HG02938 (cell line): ENCODE data around the gene TAOK1.

Experiments used
- ATAC-seq: cut with Tn5 transposase; IDR thresholded peaks from one replicate; pipeline ENCODE4 v1.9.1; 2021; ENCODE audit warnings: mild to moderate bottlenecking, moderate library complexity; ENCODE audit not compliant: unreplicated experiment

The TAOK1 gene

DNA sequence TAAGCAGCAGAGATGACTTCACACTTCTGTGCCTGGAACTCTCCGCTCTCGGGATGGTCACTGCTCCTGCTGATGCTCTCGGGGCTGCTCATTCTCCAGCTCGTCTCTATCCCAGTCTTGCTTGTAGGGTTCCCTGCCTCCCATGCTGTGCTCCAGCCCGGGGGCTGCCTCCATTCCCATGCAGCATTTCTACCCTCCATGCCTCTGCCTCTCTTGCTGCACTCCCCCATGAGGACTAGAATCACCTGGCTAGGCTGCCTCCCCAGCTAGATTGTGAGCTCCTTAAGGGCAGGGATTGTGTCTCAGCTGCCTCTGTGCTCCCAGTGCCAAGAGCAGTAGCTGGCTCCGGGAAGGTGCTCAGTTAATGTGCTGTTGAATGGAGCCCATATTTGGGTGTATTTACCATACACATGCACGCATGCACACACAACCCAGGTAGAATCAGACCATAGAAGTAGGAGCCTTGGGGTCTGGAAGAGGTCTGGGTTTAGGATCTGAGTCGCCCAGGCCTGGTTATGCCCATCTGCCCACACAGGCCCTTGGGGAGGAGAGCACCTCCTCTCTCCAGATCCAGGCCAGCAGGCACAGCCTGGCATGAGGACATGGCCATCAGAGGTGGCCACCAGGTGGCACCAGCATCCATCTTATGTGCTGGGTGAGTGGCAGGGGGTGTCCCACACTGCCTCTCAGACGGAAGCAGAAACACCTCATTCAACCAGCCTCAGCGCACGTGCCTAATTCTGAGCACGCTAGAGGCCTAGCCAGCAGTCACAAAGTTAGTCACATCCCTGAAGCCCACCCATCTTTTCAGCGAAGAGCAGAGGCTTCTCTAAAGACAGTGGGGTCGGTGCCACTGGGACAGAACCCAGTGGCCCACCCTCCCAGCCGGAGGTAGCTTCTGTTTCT, 190.0 kb downstream of the TAOK1 start:
- peak; percentile 69 for ATAC-seq

- no peak for ATAC-seq
Measured at GRCh38 chr17:29581583-29582253, 191.6 kb downstream of the TAOK1 start.

DNA sequence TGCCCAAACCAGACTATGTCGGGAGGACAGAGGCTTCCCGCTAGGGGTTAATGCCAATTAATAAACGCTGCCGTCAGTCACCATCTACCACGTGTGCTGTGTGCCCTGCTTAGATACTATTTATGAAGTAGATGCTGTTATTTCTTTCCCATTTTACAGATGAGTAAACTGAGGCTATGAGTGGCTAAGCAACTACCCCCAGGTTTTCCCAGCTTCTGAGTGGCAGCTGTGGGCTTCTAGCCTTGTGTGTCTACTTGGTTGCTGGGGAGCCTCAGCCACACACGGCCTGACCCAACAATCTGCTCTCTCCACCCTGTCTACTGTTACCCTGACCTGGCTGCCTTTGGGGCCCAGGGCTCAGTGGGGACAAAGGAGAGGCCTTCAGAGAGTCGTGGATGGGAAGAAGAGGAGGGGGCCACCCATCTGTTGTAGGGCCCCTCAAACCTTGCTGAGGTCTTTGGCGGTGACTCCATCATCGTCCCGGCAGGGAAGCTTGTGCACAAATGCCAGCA, 192.1 kb downstream of the TAOK1 start:
- no peak for ATAC-seq

- ATAC-seq = no peak
Measured at GRCh38 chr17:29582772-29583171, 192.6 kb downstream of the TAOK1 start.

GRCh38 chr17:29583324-29584248, 193.4 kb downstream of the TAOK1 start:
- ATAC-seq = no peak

- ATAC-seq = no peak
Measured at GRCh38 chr17:29584452-29585079, 194.4 kb downstream of the TAOK1 start.

DNA sequence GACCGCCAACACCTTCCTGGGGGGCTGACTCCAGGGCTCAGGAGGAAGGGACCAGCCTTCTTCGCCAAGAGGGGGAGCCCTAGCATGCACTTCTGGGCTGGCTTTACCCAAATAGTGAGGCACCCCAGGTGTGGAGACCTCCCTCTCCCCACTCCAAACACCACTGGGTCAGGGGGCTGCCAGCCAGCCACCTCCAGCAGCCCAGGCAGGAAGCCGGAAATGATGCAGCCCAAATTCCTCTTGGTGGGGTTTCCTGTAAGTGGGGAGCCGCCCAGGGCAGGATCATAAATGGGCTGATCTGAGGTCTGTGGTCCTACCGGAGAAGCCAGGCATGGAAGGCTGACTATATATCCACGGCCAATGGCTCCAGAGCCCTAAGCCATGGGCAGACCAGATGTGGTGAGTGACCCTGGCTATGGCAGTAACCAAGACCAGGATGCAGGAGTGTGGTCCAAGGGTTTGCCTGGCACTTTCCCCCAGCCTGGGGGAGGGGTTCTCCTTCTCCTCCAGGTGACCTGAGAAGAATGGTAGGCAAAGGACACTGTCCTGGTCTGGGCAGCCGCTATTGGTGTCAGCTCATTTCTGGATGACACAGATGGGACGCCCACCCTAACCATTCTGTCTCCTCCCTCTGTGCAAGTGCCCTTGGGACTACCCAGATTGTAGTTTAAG, 195.1 kb downstream of the TAOK1 start:
- no peak for ATAC-seq

DNA sequence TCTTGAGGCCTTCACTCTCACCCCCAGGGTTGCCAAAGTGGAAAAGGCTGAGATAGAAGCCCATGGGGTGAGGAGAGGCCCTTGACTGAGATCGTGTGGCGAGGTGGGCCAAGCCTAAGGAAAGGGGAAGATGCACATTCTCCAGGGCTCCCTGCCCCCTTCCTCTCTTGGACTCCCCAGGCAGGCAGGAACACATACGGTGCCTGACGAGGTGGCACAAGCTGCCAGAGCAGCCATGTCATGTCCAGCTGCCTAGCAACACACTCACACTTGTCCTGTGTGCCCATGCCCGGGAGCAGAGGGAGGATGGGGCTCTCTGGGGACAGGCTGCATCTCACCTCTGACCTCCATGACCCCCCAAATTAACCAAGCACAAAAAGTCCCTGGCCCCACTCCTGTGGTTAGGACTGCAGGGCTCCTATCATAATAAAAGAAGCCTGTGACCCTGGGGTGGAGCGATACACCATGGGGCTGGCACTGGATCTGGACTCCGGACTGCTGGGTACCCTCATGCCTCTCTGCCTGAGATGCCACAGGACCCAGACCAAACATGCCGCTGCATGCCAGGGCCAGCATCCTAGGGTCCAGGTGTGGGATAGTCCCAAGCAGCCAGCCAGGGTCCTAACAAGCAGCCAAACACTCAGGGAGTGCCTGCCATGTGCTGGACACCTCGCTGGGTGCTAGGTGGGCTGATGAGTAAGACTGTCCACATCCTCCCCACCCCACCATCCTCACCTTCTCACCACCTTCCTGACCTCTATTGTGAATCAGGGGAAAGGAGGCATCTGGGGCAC, 196.7 kb downstream of the TAOK1 start:
- ATAC-seq = no peak

GRCh38 chr17:29587591-29587990, 197.4 kb downstream of the TAOK1 start:
- ATAC-seq = no peak

DNA sequence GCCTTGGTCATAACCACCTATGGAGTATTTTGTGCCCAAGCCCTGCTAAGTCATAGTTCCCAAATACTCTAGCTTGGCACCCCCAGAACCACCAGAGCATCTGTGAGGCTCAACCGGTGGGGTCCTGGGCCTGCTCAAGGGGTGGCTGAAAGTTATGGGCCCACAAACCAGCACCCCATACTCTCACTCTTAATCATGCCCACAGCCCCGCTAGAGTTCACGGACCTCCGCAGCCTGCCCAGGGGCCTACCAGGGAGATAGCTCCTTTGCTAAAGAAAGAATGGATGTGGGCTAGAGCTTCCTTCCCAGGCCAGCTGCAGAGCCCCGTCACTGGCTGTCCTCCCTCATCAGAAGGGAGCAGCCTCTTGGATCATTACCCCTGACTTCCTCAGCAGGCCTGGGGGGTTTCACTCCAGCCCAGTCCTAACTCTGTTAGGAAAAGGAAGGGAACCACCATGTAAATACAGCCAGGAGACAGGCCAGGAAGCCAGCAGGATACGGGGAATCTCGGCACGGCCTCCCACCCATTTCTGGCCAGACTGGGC, 197.9 kb downstream of the TAOK1 start:
- ATAC-seq = no peak

DNA sequence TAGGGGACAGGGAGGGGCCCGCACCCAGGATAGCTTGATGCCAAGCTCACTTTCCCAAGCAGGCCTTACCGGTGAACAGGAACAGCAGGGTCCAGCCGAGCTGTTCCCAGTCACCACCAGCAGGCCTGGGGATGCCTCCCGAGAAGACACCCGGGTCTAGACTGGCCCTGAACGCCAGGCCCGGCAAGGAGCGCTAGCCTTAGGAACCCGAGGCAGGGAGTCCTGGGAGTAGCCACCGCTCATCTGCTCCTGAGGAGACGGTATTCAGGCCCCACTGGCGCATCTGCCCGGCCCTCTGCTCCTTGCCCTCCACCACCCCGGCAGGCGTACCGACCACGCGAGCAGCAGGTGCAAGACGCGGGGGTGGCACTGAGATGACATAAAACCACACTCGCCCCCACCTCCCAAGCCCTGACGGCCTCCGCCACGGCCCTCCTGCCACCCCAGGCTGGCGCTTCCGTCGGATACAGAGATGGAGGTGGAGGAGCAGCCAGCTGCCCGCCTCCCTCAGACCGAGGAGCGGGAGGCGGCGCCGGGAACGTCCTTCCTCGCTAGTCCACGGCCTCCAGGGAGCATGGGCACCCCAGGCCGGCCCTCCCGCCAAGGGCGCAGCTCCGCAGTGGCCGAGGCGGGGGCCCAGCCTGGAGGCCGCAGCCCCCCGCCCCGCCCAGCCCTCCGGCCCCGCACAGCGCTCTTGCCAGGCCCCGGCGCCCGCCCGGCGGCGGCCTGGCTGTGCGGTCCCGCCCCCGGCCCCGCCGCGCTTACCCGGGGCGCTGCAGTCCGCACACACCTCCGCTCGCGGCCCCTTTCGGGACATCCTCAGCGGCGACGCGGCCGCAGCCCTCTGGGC, 198.6 kb downstream of the TAOK1 start:
- ATAC-seq = no peak

GRCh38 chr17:29589524-29590410, 199.6 kb downstream of the TAOK1 start, which contains the start of gene GIT1:
Gene GIT1 (minus strand): TSS chr17:29589648. CDS start chr17:29589378, 270 bp downstream.
- no peak for ATAC-seq

GRCh38 chr17:29590411-29591145, 200.4 kb downstream of the TAOK1 start:
- no peak for ATAC-seq

DNA sequence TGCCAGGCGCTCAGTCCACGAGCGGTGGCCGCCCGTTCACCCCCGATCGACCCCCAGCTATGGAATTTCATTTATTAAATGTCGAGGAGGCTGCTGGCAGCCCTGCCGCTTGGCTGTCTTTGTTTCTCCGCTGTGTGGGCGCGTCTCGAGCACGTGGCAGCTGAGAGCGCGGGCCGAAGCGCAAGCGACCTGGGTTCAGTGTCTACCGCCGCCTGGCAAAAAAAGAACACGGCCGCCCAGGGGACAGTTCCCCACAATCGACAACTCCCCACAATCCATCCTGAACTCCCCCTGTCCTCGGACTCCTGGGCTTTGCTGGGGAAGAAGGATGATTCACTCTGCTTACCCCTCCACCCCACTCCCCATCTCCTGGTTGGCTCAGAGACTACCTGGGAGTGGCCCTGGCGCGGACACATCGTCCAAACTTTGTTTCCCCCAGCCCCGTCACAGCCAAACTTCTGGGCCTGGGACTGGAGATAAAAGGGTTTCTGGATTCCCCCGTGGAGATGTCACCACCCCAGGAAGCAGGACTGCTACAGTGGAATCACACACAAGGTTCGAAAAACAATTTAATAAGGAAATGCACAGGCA, 201.1 kb downstream of the TAOK1 start:
- ATAC-seq = no peak

GRCh38 chr17:29591737-29592608, 201.8 kb downstream of the TAOK1 start:
- no peak for ATAC-seq
